HepG2 (cell line): ENCODE data around the gene VASH2. TPM values are rescaled to one million over a fixed set of nuclear protein-coding genes. Genes with fewer than 3 reads are reported as not detected.
A peak's percentile ranks its signal among the peaks of the same experiment; 100 is the strongest.

Source experiments
- CREM ChIP-seq, 2 experiments: sonication (generic) in 1 of 2; formaldehyde crosslinking in 1 of 2; IDR thresholded peaks; 2 replicates each; pipeline versions ENCODE4 v1.4.0 to v1.6.1; 2016 to 2020; ENCODE audit warnings: antibody characterized with exemption in 1 of 2, mild to moderate bottlenecking in 1 of 2, missing genetic modification reagents in 1 of 2
- FOSL2 ChIP-seq: sonication (generic); formaldehyde crosslinking; IDR thresholded peaks from 2 replicates; pipeline ENCODE4 v1.4.0; 2020; ENCODE audit warnings: missing genetic modification reagents
- JUNB ChIP-seq: sonication (generic); formaldehyde crosslinking; IDR thresholded peaks from 2 replicates; pipeline ENCODE4 v1.8.0; 2022; ENCODE audit warnings: missing genetic modification reagents, mild to moderate bottlenecking, borderline replicate concordance
- KDM5A ChIP-seq: fragments of 200-600 bp; sonication (generic); IDR thresholded peaks from 2 replicates; pipeline ENCODE4 v1.7.0; 2018; ENCODE audit warnings: antibody characterized with exemption, mild to moderate bottlenecking, low read length, borderline replicate concordance
- MAFK ChIP-seq, 2 experiments: IDR thresholded peaks in 1 of 2; conservative IDR thresholded peaks in 1 of 2; 2 replicates each; pipeline ENCODE4 v1.6.1; 2011; ENCODE audit warnings: improper control_type of control experiment in 2 of 2, low read length in 2 of 2
- MNT ChIP-seq: fragments of 450-650 bp; IDR thresholded peaks from 2 replicates; pipeline ENCODE4 v1.6.1; 2016
- NONO ChIP-seq, 2 experiments: fragments of 450-650 bp in 1 of 2; sonication (generic) in 1 of 2; formaldehyde crosslinking in 1 of 2; IDR thresholded peaks in 1 of 2; conservative IDR thresholded peaks in 1 of 2; 2 replicates each; pipeline versions ENCODE4 v1.6.1 to v1.8.0; 2017 to 2022; ENCODE audit warnings: mild to moderate bottlenecking in 1 of 2, missing genetic modification reagents in 1 of 2, moderate library complexity in 1 of 2
- SRSF4 ChIP-seq: fragments of 200-400 bp; formaldehyde crosslinking; IDR thresholded peaks from one replicate; pipeline ENCODE4 v1.6.1; 2018; ENCODE audit warnings: mild to moderate bottlenecking, low read depth, low read length, moderate library complexity; ENCODE audit not compliant: poor library complexity, severe bottlenecking
- TSC22D2 ChIP-seq: sonication (generic); formaldehyde crosslinking; IDR thresholded peaks from 2 replicates; pipeline ENCODE4 v1.5.1; 2020; ENCODE audit warnings: missing genetic modification reagents, mild to moderate bottlenecking, borderline replicate concordance
- U2AF1 ChIP-seq: fragments of 200-400 bp; formaldehyde crosslinking; optimal IDR thresholded peaks from 2 replicates; pipeline ENCODE3; 2017; ENCODE audit warnings: mild to moderate bottlenecking, low read depth, low read length
- UBTF ChIP-seq: sonication (generic); formaldehyde crosslinking; IDR thresholded peaks from 2 replicates; pipeline ENCODE4 v1.4.0; 2020; ENCODE audit warnings: mild to moderate bottlenecking, missing genetic modification reagents
- ZNF253 ChIP-seq: sonication (generic); formaldehyde crosslinking; IDR thresholded peaks from 2 replicates; pipeline ENCODE4 v1.8.0; 2022; ENCODE audit warnings: mild to moderate bottlenecking, missing genetic modification reagents, borderline replicate concordance
- ZNF331 ChIP-seq: sonication (generic); formaldehyde crosslinking; IDR thresholded peaks from 2 replicates; pipeline ENCODE4 v1.4.0; 2020; ENCODE audit warnings: missing genetic modification reagents
- ZNF354B ChIP-seq: sonication (generic); formaldehyde crosslinking; IDR thresholded peaks from 2 replicates; pipeline ENCODE4 v1.8.0; 2022; ENCODE audit warnings: mild to moderate bottlenecking, missing genetic modification reagents
- ZNF619 ChIP-seq: sonication (generic); formaldehyde crosslinking; IDR thresholded peaks from 2 replicates; pipeline ENCODE4 v1.4.0; 2020; ENCODE audit warnings: mild to moderate bottlenecking, missing genetic modification reagents
- ZSCAN31 ChIP-seq: sonication (generic); formaldehyde crosslinking; IDR thresholded peaks from 2 replicates; pipeline ENCODE4 v1.5.0; 2020; ENCODE audit warnings: low read depth, mild to moderate bottlenecking, missing genetic modification reagents
- polyA plus RNA-seq, 8 experiments: library from polyadenylated mRNA; depleted of rRNA in 3 of 8; stranded (reverse) in 7 of 8; unstranded in 1 of 8; fragments of >200 nt; fragmentation: Illumina TruSeq in 4 of 8; extraction: Trizol in 4 of 8; gene quantifications; 2 replicates each; pipeline versions ENCODE4 v1.2.1 to v1.2.3, GENCODE V29; 2011 to 2016; ENCODE audit warnings: low read depth in 4 of 8, missing spikeins in 1 of 8, mixed read lengths in 1 of 8; ENCODE audit not compliant: insufficient read depth in 1 of 8
- total RNA-seq, 5 experiments: library from RNA; depleted of rRNA; stranded (reverse); fragments of >200 nt; fragmentation: Illumina TruSeq; extraction: Trizol; gene quantifications; 2 replicates each; pipeline ENCODE4 v1.2.3, GENCODE V29; 2016; ENCODE audit warnings: low read depth in 1 of 5
- TF ChIP-seq, protein P1 (sequence below): sonication (generic); formaldehyde crosslinking; IDR thresholded peaks from 2 replicates; pipeline ENCODE4; 2020; ENCODE audit warnings: missing genetic modification reagents, mild to moderate bottlenecking, borderline replicate concordance
- TF ChIP-seq, protein P2 (sequence below): sonication (generic); formaldehyde crosslinking; IDR thresholded peaks from 2 replicates; pipeline ENCODE4 v1.4.0; 2020; ENCODE audit warnings: missing genetic modification reagents
- TF ChIP-seq, protein P3 (sequence below): sonication (generic); formaldehyde crosslinking; IDR thresholded peaks from 2 replicates; pipeline ENCODE4 v1.8.0; 2022; ENCODE audit warnings: mild to moderate bottlenecking, missing genetic modification reagents, borderline replicate concordance

VASH2 gene
- total and polyA plus RNA-seq, 2 of the 13 experiments (the other 11 are each of a cell fraction or from before 2014, with no cell fraction given): 0.44 to 1.00 TPM

- no peak for TF ChIP-seq TSC22D2 (CRISPR knock-in tag)
- TF ChIP-seq JUNB (CRISPR knock-in tag): no peak
- TF ChIP-seq, protein P1, sequence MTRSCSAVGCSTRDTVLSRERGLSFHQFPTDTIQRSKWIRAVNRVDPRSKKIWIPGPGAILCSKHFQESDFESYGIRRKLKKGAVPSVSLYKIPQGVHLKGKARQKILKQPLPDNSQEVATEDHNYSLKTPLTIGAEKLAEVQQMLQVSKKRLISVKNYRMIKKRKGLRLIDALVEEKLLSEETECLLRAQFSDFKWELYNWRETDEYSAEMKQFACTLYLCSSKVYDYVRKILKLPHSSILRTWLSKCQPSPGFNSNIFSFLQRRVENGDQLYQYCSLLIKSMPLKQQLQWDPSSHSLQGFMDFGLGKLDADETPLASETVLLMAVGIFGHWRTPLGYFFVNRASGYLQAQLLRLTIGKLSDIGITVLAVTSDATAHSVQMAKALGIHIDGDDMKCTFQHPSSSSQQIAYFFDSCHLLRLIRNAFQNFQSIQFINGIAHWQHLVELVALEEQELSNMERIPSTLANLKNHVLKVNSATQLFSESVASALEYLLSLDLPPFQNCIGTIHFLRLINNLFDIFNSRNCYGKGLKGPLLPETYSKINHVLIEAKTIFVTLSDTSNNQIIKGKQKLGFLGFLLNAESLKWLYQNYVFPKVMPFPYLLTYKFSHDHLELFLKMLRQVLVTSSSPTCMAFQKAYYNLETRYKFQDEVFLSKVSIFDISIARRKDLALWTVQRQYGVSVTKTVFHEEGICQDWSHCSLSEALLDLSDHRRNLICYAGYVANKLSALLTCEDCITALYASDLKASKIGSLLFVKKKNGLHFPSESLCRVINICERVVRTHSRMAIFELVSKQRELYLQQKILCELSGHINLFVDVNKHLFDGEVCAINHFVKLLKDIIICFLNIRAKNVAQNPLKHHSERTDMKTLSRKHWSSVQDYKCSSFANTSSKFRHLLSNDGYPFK: no peak
- TF ChIP-seq MAFK (conservative IDR thresholded peaks at IDR 0.05 in 1 of 2, IDR thresholded peaks at IDR 0.05 in 1 of 2; ENCODE audit: low read length in 2 of 2): peak; percentile 62 to 87
- TF ChIP-seq UBTF: no peak
- TF ChIP-seq, protein P2, sequence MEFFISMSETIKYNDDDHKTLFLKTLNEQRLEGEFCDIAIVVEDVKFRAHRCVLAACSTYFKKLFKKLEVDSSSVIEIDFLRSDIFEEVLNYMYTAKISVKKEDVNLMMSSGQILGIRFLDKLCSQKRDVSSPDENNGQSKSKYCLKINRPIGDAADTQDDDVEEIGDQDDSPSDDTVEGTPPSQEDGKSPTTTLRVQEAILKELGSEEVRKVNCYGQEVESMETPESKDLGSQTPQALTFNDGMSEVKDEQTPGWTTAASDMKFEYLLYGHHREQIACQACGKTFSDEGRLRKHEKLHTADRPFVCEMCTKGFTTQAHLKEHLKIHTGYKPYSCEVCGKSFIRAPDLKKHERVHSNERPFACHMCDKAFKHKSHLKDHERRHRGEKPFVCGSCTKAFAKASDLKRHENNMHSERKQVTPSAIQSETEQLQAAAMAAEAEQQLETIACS (CRISPR knock-in tag): no peak
- TF ChIP-seq, protein P3, sequence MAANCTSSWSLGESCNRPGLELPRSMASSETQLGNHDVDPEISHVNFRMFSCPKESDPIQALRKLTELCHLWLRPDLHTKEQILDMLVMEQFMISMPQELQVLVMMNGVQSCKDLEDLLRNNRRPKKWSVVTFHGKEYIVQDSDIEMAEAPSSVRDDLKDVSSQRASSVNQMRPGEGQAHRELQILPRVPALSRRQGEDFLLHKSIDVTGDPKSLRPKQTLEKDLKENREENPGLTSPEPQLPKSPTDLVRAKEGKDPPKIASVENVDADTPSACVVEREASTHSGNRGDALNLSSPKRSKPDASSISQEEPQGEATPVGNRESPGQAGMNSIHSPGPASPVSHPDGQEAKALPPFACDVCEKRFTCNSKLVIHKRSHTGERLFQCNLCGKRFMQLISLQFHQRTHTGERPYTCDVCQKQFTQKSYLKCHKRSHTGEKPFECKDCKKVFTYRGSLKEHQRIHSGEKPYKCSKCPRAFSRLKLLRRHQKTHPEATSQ: no peak
- no peak for TF ChIP-seq U2AF1
- TF ChIP-seq KDM5A: no peak; the same call in 1 of the 2 replicates
- TF ChIP-seq ZNF253 (CRISPR knock-in tag): no peak
- no peak for TF ChIP-seq ZSCAN31 (CRISPR knock-in tag)
- peak; percentile 39; the same call in 1 of the 2 replicates for TF ChIP-seq ZNF331 (CRISPR knock-in tag)
- no peak for TF ChIP-seq ZNF619 (CRISPR knock-in tag)
- TF ChIP-seq NONO (IDR thresholded peaks at IDR 0.05): no peak
- TF ChIP-seq NONO (CRISPR knock-in tag; conservative IDR thresholded peaks at IDR 0.05): no peak
- TF ChIP-seq MNT: no peak
- peak; percentile 94 for TF ChIP-seq FOSL2 (CRISPR knock-in tag)
- TF ChIP-seq ZNF354B (CRISPR knock-in tag): no peak
- no peak for TF ChIP-seq SRSF4
- no peak for TF ChIP-seq CREM (IDR thresholded peaks at IDR 0.05)
- no peak for TF ChIP-seq CREM (CRISPR knock-in tag; IDR thresholded peaks at IDR 0.05)
Observed at GRCh38 chr1:212930986-212931678, 19.2 kb upstream of the VASH2 start (continued).
